ENCODE measurements around the gene SOS1.

DNA sequence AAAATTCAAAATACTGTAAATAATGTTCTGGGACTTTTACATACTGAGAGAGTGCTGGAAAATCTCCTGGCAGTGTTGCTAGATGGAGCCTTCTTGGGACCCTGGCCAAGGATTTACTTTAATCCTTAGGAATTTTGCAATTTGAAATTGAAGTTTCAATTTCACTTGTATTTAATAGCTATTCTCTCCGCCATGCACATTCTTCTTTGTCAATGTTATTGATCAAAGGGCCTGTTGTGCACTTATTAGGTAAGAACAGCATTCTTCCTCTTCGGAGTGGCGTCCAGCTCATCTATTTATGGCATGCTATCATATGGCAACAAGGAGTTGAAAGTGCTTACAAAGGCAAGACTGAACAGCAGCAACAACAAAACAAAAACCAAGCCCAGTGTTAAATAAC, 40.1 kb upstream of the SOS1 start:
- TF ChIP-seq POLR2A (IDR thresholded peaks at IDR 0.05; ENCODE audit: low read length) (no peak), GATA1 (IDR thresholded peaks at IDR 0.05; ENCODE audit: low read depth, low read length) (no peak)
